ENCODE measurements around the gene DMAC2.
"Not testable (repeated sequence)": the region's sequence is repeated elsewhere in the genome, so short reads cannot be mapped to it uniquely, and the experiment has no call there.

Gene DMAC2

GRCh38 chr19:41397086-41398049 lies 42.3 kb downstream of the DMAC2 start, which contains the start of the genes BCKDHA and EXOSC5:
Gene BCKDHA, plus strand, starts transcription at chr19:41397818. Its CDS starts 10 bp downstream, at chr19:41397828.
Gene EXOSC5, minus strand, starts transcription at chr19:41397359. Its CDS starts 31 bp downstream, at chr19:41397328.
- DNase-seq, result peak; percentile 99

- DNase-seq, result no peak
Observed at GRCh38 chr19:41395355-41395754, 44.4 kb downstream of the DMAC2 start.

GRCh38 chr19:41392775-41393174 lies 46.9 kb downstream of the DMAC2 start:
- no peak for DNase-seq

GRCh38 chr19:41391618-41392017 lies 48.1 kb downstream of the DMAC2 start:
- no peak for DNase-seq

- DNase-seq, result no peak
Observed at GRCh38 chr19:41386442-41386841, 53.3 kb downstream of the DMAC2 start.

- DNase-seq, result no peak
Observed at GRCh38 chr19:41384351-41384750, 55.4 kb downstream of the DMAC2 start.

GRCh38 chr19:41381536-41381935 lies 58.2 kb downstream of the DMAC2 start:
- DNase-seq, result not testable (repeated sequence)
